Immature natural killer cell (primary cell): ENCODE results near the gene RYR3. TPM values are rescaled to one million over a fixed set of nuclear protein-coding genes. Genes with fewer than 3 reads are reported as not detected.

Experiments used
- DNase-seq, 3 donors: peaks; one replicate each; pipeline ENCODE4 v3.0.0; 2022; ENCODE audit warnings: mixed read lengths in 1 of 3
- H3K27ac Mint-ChIP-seq, 6 donors: one replicate each; pipeline ENCODE4 v1.8.0; 2020; ENCODE audit warnings: mixed read lengths in 6 of 6, mild to moderate bottlenecking in 5 of 6, inconsistent platforms in 4 of 6, moderate library complexity in 3 of 6
- H3K27me3 Mint-ChIP-seq, 3 donors: one replicate each; pipeline ENCODE4 v1.8.0; 2020 to 2021; ENCODE audit warnings: low read depth in 3 of 3, mild to moderate bottlenecking in 3 of 3, mixed read lengths in 3 of 3, moderate library complexity in 3 of 3, inconsistent platforms in 1 of 3
- H3K36me3 Mint-ChIP-seq, 3 donors: one replicate each; pipeline ENCODE4 v1.8.0; 2020; ENCODE audit warnings: mixed read lengths in 3 of 3, inconsistent platforms in 2 of 3, mild to moderate bottlenecking in 2 of 3
- H3K4me1 Mint-ChIP-seq, 2 donors: one replicate each; pipeline ENCODE4 v1.8.0; 2020; ENCODE audit warnings: inconsistent platforms in 2 of 2, mild to moderate bottlenecking in 2 of 2, mixed read lengths in 2 of 2, moderate library complexity in 1 of 2
- H3K4me3 Mint-ChIP-seq, 5 donors: one replicate each; pipeline ENCODE4 v1.8.0; 2020; ENCODE audit warnings: mild to moderate bottlenecking in 5 of 5, mixed read lengths in 5 of 5, inconsistent platforms in 3 of 5, moderate library complexity in 3 of 5
- H3K9me3 Mint-ChIP-seq, 6 donors: one replicate each; pipeline ENCODE4 v1.8.0; 2020; ENCODE audit warnings: mild to moderate bottlenecking in 6 of 6, mixed read lengths in 6 of 6, inconsistent platforms in 4 of 6, moderate library complexity in 3 of 6
- polyA plus RNA-seq, 3 donors: library from polyadenylated mRNA; unstranded; fragments of 300-500 nt; fragmentation: Illumina TruSeq; gene quantifications; one replicate each; pipeline ENCODE4 v1.2.3, GENCODE V29; 2021

RYR3 gene
- polyA plus RNA-seq, 3 donors from 2014 or later: 0.11 to 0.14 TPM; not detected in 1

DNA sequence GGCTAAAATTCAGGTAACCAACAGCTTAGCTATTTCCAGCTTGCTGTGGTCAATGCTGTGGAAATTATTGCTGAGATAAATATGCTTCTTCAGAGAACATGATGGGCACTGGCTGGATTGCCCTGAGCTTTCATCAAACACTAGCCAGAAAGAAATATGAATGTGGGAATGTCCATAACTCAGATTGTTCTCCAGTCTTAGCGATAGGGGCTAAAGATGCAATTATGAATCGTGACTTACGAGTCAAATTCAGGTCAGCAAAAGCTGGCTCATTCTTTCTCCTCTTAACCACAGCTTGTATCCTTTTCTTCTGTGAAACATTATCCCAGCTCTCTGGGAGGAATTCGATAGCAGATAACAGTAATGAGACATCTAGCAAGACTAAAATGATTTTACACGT is 307.6 kb downstream of the RYR3 start:
- H3K27ac Mint-ChIP-seq: no peak overlapping the region
- H3K36me3 Mint-ChIP-seq: no peaks in the 10 kb centered on the region
- H3K4me3 Mint-ChIP-seq: no peak overlapping the region
- no peaks in the 10 kb centered on the region for H3K4me1 Mint-ChIP-seq
- no peak for DNase-seq
- peaks cover 0 to 5% (median 3%) of the 10 kb centered on the region in 3 donors for H3K27me3 Mint-ChIP-seq
- peaks cover 0 to 1% (median 0%) of the 10 kb centered on the region in 6 donors for H3K9me3 Mint-ChIP-seq

DNA sequence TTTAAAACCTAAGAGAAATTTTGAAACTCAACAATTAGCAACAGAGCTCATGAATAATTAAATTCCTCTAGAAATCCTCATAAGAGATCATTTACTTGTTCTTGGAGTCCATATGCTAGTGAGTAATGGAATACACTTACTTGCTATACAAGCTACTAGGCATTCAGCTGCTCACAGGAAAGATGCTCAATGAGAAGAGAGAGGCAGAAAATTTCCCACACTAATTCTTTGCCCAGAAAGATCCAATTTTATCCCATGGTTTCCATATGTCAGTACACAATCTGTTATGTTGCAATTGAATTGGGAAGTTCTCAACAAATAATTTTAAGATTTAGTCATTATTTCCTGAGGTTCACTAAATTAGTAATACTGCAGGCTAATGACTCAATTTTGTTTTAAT is 310.4 kb downstream of the RYR3 start:
- Mint-ChIP-seq H3K27me3 (peaks cover 1 to 5% (median 3%) of the 10 kb centered on the region in 3 donors), H3K36me3 (no peaks in the 10 kb centered on the region), H3K4me1 (no peaks in the 10 kb centered on the region), H3K9me3 (peaks cover 0 to 1% (median 0%) of the 10 kb centered on the region in 6 donors), H3K4me3 (no peak overlapping the region), H3K27ac (no peak overlapping the region)
- no peak for DNase-seq

DNA sequence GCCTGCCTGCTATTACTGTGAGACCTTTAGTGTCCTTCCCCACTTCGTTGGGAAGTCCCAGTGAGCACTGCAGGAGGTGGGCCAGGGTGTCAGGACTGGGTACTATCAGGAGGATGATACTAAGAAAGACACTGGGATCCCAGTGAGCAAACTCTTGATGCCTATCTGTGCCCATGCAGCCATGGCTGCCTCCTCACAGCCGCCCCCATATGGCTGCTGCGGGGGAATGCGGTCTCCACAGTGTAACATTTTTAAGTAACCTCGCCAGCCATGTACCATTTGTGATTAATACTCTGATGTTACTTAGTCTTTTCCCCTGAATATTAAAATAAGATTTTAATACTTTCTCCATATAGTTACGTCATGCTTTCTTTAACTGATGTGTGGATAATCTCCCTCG is 312.2 kb downstream of the RYR3 start:
- H3K4me1 Mint-ChIP-seq: no peaks in the 10 kb centered on the region
- H3K4me3 Mint-ChIP-seq: no peak overlapping the region
- no peaks in the 10 kb centered on the region for H3K36me3 Mint-ChIP-seq
- no peak for DNase-seq
- H3K27ac Mint-ChIP-seq: no peak overlapping the region
- peaks cover 1 to 5% (median 2%) of the 10 kb centered on the region in 3 donors for H3K27me3 Mint-ChIP-seq
- peaks cover 0 to under 1% (median 0%) of the 10 kb centered on the region in 6 donors for H3K9me3 Mint-ChIP-seq

DNA sequence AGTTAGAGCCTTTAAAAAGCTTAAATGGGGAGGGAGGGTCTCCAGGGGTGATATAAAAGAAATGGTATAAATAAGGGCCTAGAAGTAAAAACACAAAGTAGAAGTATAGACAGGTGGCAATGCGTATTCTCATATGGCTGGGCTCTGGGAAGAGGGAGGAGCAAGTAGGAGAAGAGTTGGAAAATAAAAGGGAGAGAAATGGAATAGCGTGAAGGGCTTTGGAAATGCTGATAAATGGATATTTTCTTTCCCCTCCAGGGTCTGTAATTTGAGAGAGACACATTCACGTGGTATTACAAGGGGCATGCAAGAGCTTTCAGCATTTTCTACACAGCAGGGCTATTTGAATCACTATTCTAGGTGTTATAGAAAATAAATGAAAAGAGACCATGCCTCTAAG is 313.7 kb downstream of the RYR3 start:
- H3K27ac Mint-ChIP-seq: no peak overlapping the region

DNA sequence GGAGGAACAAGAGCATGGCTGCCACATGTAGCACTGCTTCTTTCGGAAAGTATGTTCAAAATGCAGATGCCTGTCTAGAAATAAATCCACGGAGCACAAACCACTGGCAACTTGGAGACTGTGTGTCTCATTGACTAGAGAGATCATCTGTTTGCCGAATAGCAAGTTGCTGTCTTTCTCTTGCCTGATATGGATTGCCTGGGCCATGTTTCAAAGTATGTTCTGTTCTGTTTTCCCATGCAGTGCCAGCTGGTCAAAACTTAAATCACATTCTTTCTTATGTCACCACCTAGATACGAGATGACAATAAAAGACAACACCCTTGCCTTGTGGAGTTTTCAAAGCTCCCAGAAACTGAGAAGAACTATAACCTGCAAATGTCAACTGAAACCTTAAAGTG is 318.9 kb downstream of the RYR3 start:
- Mint-ChIP-seq H3K4me3 (no peak overlapping the region), H3K27me3 (peaks cover 0 to 3% (median 2%) of the 10 kb centered on the region in 3 donors), H3K36me3 (no peaks in the 10 kb centered on the region), H3K9me3 (peaks cover 0 to 4% (median 0%) of the 10 kb centered on the region in 6 donors), H3K27ac (no peak overlapping the region), H3K4me1 (no peaks in the 10 kb centered on the region)
- DNase-seq: no peak

More for the DNA sequence above, 313.7 kb downstream of the RYR3 start:
- no peak for DNase-seq
- Mint-ChIP-seq H3K36me3 (no peaks in the 10 kb centered on the region), H3K4me3 (no peak overlapping the region), H3K27me3 (peaks cover 1 to 5% (median 2%) of the 10 kb centered on the region in 3 donors), H3K9me3 (peaks cover 0 to 1% (median 0%) of the 10 kb centered on the region in 6 donors), H3K4me1 (no peaks in the 10 kb centered on the region)

DNA sequence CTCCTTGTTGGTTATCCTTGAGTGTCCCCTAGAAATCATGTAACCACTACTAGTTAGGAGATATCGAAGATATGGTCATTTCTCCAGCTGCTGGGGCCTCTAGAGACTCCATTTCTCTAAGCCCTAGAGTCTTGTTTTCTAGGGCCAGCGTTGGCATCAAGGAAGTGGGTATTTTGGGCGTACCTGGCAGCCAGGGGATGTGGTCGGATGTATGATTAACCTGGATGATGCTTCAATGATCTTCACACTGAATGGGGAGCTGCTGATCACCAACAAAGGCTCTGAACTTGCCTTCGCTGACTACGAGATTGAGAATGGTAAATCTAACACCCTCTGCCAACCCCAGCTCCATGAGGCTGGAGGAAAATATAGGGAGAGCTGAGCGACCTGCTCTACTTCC is 325.5 kb downstream of the RYR3 start:
- H3K36me3 Mint-ChIP-seq: no peaks in the 10 kb centered on the region
- H3K9me3 Mint-ChIP-seq: peaks cover 0 to 6% (median 0%) of the 10 kb centered on the region in 6 donors
- DNase-seq: no peak
- no peak overlapping the region for H3K4me3 Mint-ChIP-seq
- H3K27ac Mint-ChIP-seq: no peak overlapping the region
- H3K27me3 Mint-ChIP-seq: peaks cover 0 to 2% (median 1%) of the 10 kb centered on the region in 3 donors
- H3K4me1 Mint-ChIP-seq: no peaks in the 10 kb centered on the region

DNA sequence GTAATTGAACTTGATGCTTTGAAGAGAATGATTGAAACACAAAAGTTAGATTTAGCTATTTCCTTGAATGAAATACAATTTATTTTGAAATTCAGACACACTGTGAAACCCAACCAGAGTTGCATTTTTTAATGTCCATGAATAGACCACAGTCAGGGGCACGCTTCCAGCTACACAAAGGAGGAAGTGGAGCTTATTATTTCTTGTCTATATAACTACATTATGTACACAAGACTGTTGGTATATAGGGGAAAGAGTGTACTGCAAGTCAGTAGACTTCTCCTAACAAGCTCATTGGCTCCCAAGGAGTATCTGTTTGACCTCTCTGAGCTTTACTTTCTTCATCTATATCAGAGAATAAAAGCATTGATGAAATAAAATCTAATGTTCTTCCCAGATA is 326.2 kb downstream of the RYR3 start:
- Mint-ChIP-seq H3K27ac (no peak overlapping the region), H3K4me3 (no peak overlapping the region), H3K4me1 (no peaks in the 10 kb centered on the region), H3K27me3 (peaks cover 0 to 5% (median 1%) of the 10 kb centered on the region in 3 donors), H3K9me3 (peaks cover 0 to 6% (median 0%) of the 10 kb centered on the region in 6 donors), H3K36me3 (no peaks in the 10 kb centered on the region)
- DNase-seq: no peak

DNA sequence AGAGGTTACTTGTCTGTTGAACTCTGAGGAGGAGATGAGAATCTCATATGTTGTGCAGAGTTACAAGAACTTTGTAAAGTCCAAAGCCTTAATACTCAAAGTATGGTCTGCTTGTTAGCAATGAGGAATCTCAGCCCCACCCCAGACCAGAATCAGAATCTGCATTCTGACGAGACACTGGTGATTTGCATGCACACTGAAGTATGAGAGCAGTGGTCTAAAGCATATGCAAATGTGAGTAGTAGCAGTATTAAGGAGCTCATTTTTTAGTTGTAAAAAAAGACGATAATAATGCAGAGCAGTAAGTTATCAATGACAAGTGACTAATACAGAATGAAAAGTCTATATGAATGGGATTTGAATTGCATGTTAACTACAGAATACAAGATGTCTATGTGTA is 327.7 kb downstream of the RYR3 start:
- no peak for DNase-seq
- peaks cover 0 to 7% (median 1%) of the 10 kb centered on the region in 3 donors for H3K27me3 Mint-ChIP-seq
- no peaks in the 10 kb centered on the region for H3K36me3 Mint-ChIP-seq
- H3K27ac Mint-ChIP-seq: no peak overlapping the region
- no peaks in the 10 kb centered on the region for H3K4me1 Mint-ChIP-seq
- peaks cover 0 to 3% (median 0%) of the 10 kb centered on the region in 6 donors for H3K9me3 Mint-ChIP-seq
- H3K4me3 Mint-ChIP-seq: no peak overlapping the region

DNA sequence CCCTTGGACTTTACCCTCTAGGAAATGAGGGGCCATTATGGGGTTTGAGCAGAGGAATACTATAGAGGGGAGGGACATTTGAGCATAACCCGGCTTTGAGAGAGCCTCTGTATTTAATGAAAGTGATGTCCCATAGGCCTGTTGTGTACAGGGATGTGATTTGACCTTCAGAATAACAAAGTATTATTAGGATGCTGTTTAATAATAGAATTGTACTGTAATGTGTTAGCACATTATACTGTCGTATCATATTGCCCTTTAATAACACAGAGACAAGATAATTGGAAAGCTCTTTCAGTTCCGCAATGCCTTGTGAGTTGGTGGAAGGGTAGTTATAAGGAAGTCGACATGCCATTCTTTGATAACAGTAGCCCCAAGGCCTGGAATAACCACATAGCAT is 328.3 kb downstream of the RYR3 start:
- Mint-ChIP-seq H3K4me1 (no peaks in the 10 kb centered on the region), H3K9me3 (peaks cover 0 to 3% (median 0%) of the 10 kb centered on the region in 6 donors), H3K27ac (no peak overlapping the region), H3K4me3 (no peak overlapping the region), H3K27me3 (peaks cover 0 to 7% (median 1%) of the 10 kb centered on the region in 3 donors), H3K36me3 (no peaks in the 10 kb centered on the region)
- no peak for DNase-seq

DNA sequence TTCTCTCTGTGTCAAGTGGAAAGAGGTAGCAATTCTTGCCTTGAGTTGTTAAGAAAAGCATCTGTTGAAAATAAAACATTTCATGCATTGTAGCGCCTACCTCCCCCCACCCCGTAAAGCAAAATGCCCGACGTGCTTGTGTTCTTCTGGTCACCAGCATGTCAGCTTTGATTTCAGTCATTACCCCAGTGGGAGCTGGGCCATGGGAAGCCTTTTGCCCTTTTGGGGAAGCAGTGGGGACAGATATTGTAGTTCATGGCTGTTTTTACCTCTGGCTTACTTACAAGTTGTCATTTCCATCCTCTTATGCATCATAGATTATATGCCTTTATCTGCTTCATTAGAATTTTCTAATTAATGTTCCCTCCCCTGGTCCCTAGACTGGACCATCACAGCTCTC is 328.7 kb downstream of the RYR3 start:
- peaks cover 0 to 3% (median 0%) of the 10 kb centered on the region in 6 donors for H3K9me3 Mint-ChIP-seq
- no peaks in the 10 kb centered on the region for H3K36me3 Mint-ChIP-seq
- no peak for DNase-seq
- no peak overlapping the region for H3K4me3 Mint-ChIP-seq
- no peak overlapping the region for H3K27ac Mint-ChIP-seq
- H3K27me3 Mint-ChIP-seq: peaks cover 0 to 5% (median 1%) of the 10 kb centered on the region in 3 donors
- no peaks in the 10 kb centered on the region for H3K4me1 Mint-ChIP-seq

DNA sequence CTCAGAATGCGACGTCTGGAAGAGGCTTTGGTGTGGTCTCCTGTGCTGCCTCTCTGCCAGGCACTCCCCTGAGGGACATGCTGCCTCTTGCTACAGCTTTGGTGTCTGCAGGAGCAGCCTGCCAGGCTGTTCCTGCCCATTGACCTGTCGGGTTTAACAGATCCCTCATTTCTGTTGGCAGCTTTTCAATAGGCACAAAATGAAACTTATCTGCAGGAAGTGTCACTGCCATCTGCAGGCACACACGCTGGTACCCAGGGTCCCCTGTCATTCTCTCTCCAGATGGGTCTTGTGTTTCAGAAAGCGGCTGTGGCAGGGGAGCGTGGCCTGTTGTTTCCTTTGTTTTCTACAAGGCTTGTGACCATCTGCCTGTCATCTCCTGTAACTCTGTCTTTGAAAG is 329.2 kb downstream of the RYR3 start:
- H3K4me1 Mint-ChIP-seq: no peaks in the 10 kb centered on the region
- no peak for DNase-seq
- peaks cover 0 to 3% (median 0%) of the 10 kb centered on the region in 6 donors for H3K9me3 Mint-ChIP-seq
- H3K27ac Mint-ChIP-seq: no peak overlapping the region
- H3K36me3 Mint-ChIP-seq: no peaks in the 10 kb centered on the region
- H3K27me3 Mint-ChIP-seq: peaks cover 0 to 6% (median 1%) of the 10 kb centered on the region in 3 donors
- no peak overlapping the region for H3K4me3 Mint-ChIP-seq

DNA sequence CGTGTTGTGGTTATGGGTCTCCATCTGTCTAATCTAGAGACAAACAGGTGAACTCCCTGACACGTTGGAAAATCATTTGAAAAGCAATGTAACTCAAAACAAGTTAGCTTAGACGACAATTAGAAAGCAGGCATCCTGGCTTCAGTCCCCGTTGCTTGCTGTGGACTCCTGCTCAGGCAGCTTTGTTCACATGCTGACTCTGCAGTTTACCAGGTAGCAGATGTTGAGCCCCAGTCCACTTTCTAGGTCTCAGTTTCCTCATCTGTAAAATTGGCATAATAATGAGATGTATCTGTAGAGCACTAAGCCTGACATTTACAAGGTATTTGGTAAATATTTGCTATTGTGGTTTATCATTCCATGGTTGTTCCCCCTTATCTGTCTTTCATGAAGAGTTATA is 330.3 kb downstream of the RYR3 start:
- DNase-seq: no peak
- Mint-ChIP-seq H3K9me3 (no peaks in the 10 kb centered on the region), H3K27me3 (peaks cover 0 to 7% (median 1%) of the 10 kb centered on the region in 3 donors), H3K27ac (no peak overlapping the region), H3K4me1 (no peaks in the 10 kb centered on the region), H3K36me3 (no peaks in the 10 kb centered on the region), H3K4me3 (no peak overlapping the region)

DNA sequence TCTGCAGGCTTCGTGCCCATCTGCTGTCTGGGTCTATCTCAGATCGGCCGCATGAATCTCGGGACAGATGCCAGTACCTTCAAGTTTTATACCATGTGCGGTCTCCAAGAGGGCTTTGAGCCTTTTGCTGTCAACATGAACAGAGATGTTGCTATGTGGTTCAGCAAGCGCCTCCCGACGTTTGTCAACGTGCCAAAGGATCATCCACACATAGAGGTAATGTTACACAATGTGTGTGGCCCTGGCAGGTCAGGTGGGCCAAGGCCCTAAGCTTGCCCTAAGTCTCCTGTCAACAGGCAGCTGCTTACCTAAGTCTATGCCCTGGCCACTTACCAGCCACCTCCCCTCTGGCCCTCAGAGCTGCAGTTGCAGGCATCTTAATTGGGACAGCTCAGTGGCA is 333.5 kb downstream of the RYR3 start:
- Mint-ChIP-seq H3K27me3 (peaks cover 0 to 7% (median 3%) of the 10 kb centered on the region in 3 donors), H3K4me1 (no peaks in the 10 kb centered on the region), H3K27ac (no peak overlapping the region), H3K36me3 (no peaks in the 10 kb centered on the region), H3K4me3 (no peak overlapping the region), H3K9me3 (no peaks in the 10 kb centered on the region)
- no peak for DNase-seq

DNA sequence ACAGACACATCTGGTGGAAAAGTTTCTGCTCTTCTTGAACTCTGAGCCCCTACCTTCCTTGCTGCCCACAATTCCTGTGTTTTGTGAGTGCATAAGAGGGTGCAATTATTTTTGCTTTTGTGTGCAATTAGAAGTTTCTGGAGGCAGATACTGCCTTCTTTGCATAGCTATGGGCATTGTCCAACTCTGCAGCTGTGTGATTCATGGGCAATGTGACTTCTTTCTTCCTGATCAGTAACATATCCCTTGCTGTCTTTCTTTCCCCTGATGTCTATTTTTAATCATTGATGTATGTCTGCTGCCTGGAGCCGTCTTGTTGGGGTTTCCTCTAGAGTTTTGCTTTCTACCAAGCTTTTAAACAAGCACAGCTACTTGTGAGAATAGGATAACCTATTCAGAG is 336.0 kb downstream of the RYR3 start:
- H3K4me3 Mint-ChIP-seq: no peak overlapping the region
- DNase-seq: no peak
- H3K36me3 Mint-ChIP-seq: no peaks in the 10 kb centered on the region
- no peak overlapping the region for H3K27ac Mint-ChIP-seq
- peaks cover 0 to 5% (median 3%) of the 10 kb centered on the region in 3 donors for H3K27me3 Mint-ChIP-seq
- no peaks in the 10 kb centered on the region for H3K4me1 Mint-ChIP-seq
- no peaks in the 10 kb centered on the region for H3K9me3 Mint-ChIP-seq

DNA sequence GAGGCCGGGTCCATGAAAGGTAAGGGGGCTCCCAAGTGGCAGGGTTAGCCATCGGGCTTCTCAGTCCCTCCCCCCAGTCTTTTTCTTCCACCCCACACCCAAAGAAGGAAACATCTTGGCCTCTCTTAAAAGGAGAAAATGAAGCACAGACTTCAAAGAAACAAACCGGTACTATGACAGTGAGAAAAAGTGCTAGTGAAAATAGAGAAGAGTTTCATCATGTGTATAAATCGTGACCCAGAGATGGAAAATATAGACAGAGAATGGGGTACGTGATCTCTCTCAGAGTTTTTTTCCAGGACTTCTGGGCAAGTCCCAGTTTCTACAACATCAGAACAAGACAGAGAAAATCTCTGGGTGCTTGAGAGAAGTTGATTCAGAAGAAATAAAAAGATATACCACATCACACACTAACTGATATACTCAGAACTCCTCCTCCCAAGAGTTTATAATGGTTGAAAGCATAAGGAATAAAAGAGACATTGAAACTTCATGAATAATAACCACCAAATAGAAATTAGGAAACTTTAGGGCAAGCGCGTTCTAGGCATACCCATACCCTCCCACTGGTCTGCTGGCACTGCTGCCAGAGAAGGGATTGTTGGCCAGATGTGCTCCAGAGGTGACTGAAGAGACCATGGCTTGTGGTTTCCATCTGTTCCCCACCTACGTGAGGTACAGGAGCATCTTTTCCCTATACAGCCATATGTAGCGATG is 338.6 kb downstream of the RYR3 start:
- no peak overlapping the region for H3K4me3 Mint-ChIP-seq

More for the DNA sequence above, 338.6 kb downstream of the RYR3 start:
- Mint-ChIP-seq H3K27ac (no peak overlapping the region), H3K4me1 (no peaks in the 10 kb centered on the region), H3K36me3 (no peaks in the 10 kb centered on the region), H3K27me3 (peaks cover 0 to 3% (median 2%) of the 10 kb centered on the region in 3 donors), H3K9me3 (peaks cover 0 to 2% (median 0%) of the 10 kb centered on the region in 6 donors)
- no peak for DNase-seq
